RKO (cell line): ENCODE measurements around the gene HNRNPC.
"Not testable (repeated sequence)": the region's sequence is repeated elsewhere in the genome, so short reads cannot be mapped to it uniquely, and the experiment has no call there.

Experiments
- DNase-seq: peaks from one replicate; pipeline ENCODE4 v3.0.0-alpha.2; 2016; ENCODE audit warnings: low spot score

The HNRNPC gene

GRCh38 chr14:21191809-21192446, 77.3 kb downstream of the HNRNPC start:
- no peak for DNase-seq

DNA sequence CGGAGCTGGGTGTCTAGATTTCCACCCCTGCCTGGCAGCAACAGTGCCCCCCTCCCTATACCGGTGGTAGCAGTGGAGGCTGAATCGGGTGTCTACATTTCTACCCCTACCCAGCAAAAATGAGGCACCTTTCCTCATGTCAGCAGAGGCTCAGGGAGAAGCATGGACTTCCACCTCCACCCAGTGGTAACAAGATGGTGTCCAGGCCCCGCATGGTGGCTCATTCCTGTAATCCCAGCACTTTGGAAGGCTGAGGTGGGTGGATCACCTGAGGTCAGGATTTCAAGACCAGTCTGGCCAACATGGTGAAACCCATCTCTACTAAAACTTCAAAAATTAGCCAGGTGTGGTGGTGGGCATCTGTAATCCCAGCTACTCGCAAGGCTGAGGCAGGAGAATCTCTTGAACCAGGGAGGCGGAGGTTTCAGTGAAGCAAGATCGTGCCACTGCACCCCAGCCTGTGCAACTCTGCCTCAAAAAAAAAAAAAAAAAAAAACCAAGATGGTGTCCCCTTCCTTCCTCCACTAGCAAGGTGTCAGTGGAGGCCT, 77.9 kb downstream of the HNRNPC start:
- no peak for DNase-seq

GRCh38 chr14:21185491-21185890, 83.8 kb downstream of the HNRNPC start:
- no peak for DNase-seq

DNA sequence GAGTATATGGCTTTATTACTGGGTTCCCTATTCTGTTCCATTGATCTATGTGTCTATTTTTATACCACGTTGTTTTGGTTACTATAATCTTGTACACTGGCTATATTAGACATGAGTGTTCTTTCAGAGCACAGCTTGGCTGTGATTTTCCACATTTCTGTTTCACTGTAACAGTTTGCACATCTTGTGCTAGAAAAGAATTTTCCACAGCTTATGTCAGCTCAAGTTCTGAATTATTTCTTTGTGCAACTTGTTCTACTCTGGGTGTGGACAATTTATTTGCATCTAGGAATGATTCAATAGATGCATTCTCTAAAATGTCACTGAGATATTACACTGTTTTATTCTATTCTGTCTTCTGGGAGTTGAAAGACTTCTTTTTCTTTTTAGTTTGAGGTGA, 85.0 kb downstream of the HNRNPC start:
- no peak for DNase-seq

DNA sequence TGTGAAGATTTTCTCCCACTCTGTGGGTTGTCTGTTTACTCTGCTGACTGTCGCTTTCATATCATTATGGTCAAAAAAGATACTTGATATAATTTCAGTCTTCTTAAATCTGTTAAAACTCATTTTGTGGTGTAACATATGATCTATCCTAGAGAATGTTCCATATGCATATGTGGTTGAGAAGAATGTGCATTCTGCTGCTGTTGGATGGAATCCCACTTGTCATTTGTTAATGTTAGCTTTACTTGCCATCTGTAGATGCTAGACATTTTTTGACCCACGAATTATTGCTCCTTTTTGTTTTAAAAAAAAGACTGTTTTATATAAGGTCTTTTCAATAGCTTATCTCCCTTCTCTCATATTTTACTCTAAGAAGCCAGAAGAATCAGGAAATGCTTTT, 87.1 kb downstream of the HNRNPC start:
- DNase-seq: no peak

GRCh38 chr14:21171128-21171527, 98.1 kb downstream of the HNRNPC start:
- no peak for DNase-seq

DNA sequence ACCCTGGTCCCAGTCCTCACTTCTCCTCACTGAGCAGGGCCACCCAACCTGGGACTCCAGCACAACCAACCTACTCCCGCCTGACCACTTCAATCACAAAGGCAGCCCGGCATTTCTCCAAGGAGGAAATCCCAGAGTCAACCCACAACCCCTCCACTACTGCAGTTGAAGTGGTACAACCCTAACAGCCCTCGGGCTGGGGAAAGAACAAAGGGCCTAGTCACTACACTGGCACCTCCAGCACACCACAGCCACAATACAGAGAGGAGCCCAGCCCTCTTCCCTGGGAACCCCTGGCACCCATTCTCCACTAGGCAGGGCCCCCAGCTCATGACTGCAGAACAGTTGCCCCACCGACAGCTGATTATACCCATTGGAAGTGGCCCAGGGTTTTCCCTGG, 99.7 kb downstream of the HNRNPC start:
- no peak for DNase-seq

DNA sequence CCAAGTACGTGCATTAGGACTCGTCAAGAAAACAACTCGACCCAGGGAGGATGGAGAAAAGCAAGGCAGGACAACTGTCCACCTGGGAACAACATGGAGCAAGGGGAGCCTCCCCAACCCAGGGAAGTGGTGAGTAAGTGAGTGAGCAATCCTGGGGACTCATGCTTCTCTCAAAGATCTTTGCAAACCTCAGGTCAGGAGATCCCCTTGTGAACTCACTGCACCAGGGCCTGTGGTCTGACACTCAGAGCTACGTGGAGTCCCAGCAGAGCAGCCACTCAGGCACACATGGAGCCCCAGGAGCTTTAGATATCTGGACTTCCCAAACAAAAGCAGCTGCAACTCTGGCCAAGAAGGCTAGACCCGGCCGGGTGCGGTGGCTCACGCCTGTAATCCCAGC, 101.2 kb downstream of the HNRNPC start:
- peak; percentile 54 for DNase-seq

DNA sequence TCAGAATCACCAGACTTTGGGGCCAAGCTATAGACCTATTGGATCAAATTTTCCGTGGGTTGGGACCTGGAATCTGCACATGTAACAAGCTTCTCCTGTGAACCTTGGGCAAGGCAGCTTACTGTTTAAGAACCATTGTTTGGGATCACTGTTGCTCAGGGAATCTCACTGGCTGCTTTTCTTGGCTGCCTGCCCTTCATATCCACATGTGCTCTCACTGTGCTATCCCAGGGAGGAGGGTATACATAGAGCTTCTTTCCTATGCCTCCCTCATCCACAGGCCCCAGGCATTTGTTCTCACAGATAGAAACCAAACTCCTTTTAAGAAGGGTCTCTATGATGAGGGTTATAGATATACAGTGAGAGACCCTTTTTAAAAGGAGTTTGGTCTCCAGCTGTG, 103.6 kb downstream of the HNRNPC start:
- DNase-seq: not testable (repeated sequence)

DNA sequence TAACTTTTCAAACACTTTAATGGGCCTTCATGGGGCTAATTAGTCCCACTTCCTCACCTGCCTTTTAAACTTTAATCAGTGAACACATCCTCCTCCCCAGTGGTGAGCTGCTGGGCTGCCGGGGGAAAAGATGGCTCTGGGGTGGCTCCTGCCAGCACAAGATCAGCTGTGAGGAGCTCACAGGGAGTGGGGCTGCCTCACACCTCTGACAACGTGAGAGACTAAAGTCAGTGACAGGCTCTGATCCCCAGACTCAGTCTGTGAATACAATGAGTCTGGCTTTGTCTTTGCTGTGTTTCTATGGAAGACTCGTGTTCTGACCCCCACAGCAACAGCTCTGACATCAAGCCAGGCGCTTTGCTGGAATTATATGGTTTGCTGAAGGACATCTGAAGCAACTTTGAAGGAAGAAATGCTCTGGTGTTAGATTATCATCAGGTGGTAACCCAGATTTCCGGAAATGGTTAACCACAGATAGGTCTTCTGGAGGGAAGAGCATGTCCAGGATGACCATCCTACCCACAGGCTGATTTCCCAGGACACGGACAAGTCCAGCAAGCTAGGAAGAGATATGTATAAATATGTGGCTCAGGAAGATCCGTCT, 104.1 kb downstream of the HNRNPC start:
- DNase-seq: not testable (repeated sequence)

DNA sequence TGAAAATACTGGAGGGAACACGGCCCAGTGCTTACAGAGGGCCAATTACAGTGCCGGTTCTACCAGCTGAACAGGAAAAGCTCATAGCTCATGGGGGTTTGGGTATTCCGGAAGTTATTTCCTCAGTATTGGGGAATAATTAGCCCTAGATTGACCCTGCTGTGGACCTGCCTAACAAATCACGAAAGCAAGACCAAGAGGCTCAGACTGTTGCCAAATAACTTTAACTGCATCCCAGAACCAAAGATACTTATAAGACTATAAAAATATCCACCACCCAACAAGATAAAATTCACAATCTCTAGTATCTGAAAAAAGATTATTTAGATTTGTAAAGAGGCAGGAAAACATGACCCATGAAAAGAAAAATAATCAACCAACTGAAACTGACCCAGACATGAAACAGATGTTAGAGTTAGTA, 105.4 kb downstream of the HNRNPC start:
- DNase-seq: no peak

GRCh38 chr14:21162081-21162480, 107.2 kb downstream of the HNRNPC start:
- no peak for DNase-seq

- no peak for DNase-seq
Observed at GRCh38 chr14:21160061-21160610, 109.1 kb downstream of the HNRNPC start.
